ENCODE data around the gene NPPC. TPM values are rescaled to one million over a fixed set of nuclear protein-coding genes. Genes with fewer than 3 reads are reported as not detected.

Gene NPPC
- total and polyA plus RNA-seq, 2 of the 8 experiments (the other 6 are each of a cell fraction or from before 2014, with no cell fraction given): 1.3 to 4.7 TPM

DNA sequence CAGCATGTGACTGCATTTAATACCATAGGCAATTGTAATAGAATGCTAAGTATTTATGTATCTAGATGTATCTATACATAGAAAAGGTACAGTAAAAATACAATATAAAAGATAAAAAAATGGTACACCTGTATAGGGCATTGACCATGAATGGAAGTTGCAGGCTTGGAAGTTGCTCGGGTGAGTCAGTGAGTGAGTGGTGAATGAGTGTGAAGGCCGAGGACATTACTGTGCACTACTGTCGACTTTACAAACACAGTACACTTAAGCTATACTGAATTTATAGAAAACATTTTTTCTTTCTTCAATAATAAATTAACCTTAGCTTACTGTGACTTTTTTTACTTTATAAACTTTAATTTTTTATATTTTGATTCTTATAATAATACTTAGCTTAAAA, 44.3 kb upstream of the NPPC start (continued):
- TF ChIP-seq HDAC6 (IDR thresholded peaks at IDR 0.05; ENCODE audit: low read depth, low read length) (no peak), EP300 (IDR thresholded peaks at IDR 0.05; ENCODE audit: borderline replicate concordance in 1 of 2, low read depth in 2 of 2, low read length in 2 of 2) (no peak), GTF2F1 (IDR thresholded peaks at IDR 0.05; ENCODE audit: borderline replicate concordance, low read depth, low read length) (no peak), ZNF274 (IDR thresholded peaks at IDR 0.05; ENCODE audit: borderline replicate concordance, extremely low read depth, low read length) (no peak)
- TF ChIP-seq, protein P1, sequence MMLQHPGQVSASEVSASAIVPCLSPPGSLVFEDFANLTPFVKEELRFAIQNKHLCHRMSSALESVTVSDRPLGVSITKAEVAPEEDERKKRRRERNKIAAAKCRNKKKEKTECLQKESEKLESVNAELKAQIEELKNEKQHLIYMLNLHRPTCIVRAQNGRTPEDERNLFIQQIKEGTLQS (IDR thresholded peaks at IDR 0.05; ENCODE audit: insufficient read depth, low read depth, low read length): no peak
- TF ChIP-seq, protein P2, sequence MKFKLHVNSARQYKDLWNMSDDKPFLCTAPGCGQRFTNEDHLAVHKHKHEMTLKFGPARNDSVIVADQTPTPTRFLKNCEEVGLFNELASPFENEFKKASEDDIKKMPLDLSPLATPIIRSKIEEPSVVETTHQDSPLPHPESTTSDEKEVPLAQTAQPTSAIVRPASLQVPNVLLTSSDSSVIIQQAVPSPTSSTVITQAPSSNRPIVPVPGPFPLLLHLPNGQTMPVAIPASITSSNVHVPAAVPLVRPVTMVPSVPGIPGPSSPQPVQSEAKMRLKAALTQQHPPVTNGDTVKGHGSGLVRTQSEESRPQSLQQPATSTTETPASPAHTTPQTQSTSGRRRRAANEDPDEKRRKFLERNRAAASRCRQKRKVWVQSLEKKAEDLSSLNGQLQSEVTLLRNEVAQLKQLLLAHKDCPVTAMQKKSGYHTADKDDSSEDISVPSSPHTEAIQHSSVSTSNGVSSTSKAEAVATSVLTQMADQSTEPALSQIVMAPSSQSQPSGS (IDR thresholded peaks at IDR 0.05; ENCODE audit: low read length): no peak

All from H1 (cell line).